Gastroesophageal sphincter (tissue), 3 donors: ENCODE measurements around the gene ASIC3.

Source experiments
- CTCF ChIP-seq, 4 experiments: fragments of 200-600 bp in 2 of 4; fragments of 450-650 bp in 2 of 4; sonication (generic) in 1 of 4; IDR thresholded peaks; one replicate each; pipeline ENCODE4 v1.5.1; 2017 to 2019; ENCODE audit warnings: antibody characterized with exemption in 4 of 4, mild to moderate bottlenecking in 2 of 4, moderate library complexity in 2 of 4
- POLR2A ChIP-seq, 2 donors: fragments of 450-650 bp; IDR thresholded peaks; one replicate each; pipeline ENCODE4 v1.6.1; 2017; ENCODE audit warnings: antibody characterized with exemption in 2 of 2, mild to moderate bottlenecking in 2 of 2, moderate library complexity in 1 of 2

- TF ChIP-seq CTCF (IDR thresholded peaks at IDR 0.05) (no peak), POLR2A (IDR thresholded peaks at IDR 0.05) (no peak)
Observed at GRCh38 chr7:151077705-151078232, 29.4 kb downstream of the ASIC3 start.
